ENCODE measurements around the gene ECHS1.
"Not testable (repeated sequence)": the region's sequence is repeated elsewhere in the genome, so short reads cannot be mapped to it uniquely, and the experiment has no call there.

The ECHS1 gene

DNA sequence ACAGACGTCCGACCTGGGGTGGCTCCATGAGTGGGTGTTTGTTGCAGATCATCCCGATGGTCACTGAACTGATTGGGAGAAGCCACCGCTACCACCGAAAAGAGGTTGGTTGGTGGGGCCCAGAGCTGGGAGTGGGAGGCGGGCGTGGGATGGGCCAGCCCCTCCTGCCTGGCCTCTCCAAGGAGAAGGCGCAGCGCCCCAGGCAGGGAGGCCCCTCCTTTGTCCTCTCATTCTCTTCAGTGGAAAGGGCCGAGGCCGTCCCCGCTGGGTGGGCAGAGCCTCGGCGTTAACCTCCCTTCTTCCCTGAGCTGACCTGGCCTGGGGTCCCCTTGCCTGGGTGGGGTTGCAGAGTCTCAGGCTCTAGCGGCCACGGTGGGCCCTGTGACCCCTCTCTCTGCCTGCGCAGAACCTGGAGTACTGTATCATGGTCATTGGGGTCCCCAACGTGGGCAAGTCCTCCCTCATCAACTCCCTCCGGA lies 26.0 kb upstream of the ECHS1 start:
- no peak for DNase-seq (ENCODE audit: low read depth)

DNA sequence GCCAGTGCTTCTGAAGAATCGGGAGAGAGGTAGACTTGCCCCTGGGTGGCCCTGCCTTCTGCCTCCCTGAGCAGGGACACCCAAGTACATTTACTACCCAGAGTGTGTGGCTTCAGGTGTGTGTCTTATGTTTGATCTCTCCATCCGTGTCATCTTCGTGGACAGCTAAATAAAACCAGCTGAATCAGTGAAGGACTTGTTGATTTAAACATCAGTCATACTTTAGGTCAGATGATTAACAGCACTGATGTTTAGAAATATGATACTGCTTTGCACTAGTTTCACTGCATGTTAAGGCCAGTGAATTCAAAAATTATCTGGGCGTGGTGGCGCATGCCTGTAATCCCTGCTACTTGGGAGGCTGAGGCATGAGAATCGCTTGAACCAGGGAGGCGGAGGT lies 24.8 kb upstream of the ECHS1 start:
- DNase-seq (ENCODE audit: low read depth) = no peak

DNA sequence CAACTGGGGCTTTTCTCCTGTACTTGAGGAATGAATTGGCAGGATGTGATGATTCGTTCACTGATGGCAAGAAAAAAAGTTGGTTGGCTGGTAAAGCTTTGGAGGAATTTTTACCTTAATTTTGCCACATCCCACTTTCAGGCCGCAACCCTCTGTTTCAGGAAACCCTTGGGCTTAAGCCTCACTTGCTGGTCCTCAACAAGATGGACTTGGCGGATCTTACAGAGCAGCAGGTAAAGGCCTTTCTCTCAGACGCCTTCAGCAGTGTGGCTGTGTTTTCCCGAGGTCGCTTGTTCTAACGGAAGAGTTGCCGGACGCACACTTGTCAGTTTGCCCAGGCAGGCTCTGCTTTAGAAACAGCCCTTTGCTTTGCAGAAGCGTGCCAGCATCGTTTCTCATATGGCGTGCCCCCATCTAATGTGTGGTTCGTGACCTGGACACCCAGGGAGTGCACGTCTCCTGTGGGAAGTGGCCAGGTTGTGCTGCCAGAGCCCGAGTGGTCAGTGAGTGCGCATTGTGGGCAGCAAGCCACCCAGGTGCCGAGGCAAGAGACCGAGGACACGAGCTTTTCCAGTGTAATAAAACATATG lies 23.0 kb upstream of the ECHS1 start:
- DNase-seq (ENCODE audit: low read depth) = no peak

DNA sequence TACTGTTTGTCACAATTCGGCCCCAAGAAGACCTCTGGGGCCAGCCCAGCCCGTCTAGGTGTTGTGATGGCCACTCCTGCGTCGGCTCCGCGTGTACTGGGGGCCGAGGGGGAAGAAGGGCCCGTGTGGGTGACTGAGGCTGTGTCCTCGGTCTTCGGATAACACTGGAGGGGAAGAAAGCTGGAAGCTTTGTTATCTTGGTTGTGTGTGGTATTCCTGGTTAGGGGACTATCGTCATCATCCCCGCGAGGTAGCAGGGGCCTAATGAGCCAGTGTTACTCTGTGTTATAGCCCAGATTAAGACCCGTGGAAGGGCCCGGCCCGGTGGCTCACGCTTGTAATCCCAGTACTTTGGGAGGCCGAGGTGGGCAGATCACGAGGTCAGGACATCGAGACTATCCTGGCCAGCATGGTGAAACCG lies 21.7 kb upstream of the ECHS1 start:
- DNase-seq (ENCODE audit: low read depth) = peak; percentile 6

DNA sequence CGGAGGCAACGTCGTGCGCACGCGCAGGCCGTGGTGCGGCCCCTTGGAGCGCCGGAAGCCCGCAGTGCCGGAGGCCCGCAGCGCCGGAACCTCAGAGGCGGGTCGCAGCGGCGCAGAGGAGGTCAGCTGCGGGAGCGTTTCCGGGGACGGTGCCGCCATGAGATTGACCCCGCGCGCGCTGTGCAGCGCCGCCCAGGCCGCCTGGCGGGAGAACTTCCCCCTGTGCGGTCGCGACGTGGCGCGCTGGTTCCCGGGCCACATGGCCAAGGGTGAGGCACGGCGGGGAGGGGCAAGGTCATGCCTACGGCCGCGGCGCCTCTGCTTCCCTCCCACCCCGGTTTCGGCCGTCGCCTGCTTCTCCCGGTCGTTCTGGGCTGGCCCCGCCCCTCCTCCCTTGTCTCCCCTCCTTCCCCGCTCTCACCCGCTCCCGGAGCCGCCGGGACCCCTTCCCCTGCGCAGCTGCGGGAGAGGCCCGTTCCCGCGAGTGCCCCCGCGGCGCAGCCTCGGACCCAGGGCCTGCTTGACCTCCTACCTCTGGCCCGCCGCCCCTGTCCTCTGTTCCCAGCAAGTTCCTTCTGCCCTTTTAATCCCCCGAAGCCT lies 21.0 kb upstream of the ECHS1 start, which contains the start of gene MTG1:
TSS of gene MTG1 (plus strand) at position 94 of the 600 bp plus-strand sequence. CDS start at position 158, 64 bp downstream.
- peak; percentile 85 for DNase-seq (ENCODE audit: low read depth)

DNA sequence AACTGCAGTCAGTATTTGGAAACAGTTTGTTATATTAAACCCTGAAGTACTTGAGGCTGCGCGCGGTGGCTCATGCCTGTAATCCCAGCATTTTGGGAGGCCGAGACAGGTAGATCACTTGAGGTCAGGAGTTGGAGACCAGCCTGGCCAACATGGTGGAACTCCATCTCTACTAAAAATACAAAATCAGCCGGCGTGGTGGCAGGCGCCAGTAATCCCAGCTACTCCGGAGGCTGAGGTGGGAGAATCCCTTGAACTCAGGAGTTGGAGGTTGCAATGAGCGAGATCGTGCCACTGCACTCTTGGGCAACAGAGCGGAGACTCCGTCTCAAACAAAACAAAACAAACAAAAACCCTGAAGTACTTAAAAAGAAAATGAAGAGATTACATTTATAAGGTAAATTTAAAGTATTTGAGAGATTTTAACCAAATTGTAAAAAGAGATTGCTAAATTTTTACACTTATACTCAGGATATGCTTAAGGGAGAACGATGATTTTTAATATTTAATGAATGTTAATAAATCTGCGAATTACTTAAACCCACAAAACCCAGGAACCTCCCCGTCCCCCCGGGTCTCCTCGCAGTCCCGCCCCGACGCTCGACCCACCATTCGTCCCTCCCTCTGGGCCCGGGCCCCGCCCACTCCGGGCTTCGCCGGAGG lies 20.4 kb upstream of the ECHS1 start:
- peak; percentile 21 for DNase-seq (ENCODE audit: low read depth)

DNA sequence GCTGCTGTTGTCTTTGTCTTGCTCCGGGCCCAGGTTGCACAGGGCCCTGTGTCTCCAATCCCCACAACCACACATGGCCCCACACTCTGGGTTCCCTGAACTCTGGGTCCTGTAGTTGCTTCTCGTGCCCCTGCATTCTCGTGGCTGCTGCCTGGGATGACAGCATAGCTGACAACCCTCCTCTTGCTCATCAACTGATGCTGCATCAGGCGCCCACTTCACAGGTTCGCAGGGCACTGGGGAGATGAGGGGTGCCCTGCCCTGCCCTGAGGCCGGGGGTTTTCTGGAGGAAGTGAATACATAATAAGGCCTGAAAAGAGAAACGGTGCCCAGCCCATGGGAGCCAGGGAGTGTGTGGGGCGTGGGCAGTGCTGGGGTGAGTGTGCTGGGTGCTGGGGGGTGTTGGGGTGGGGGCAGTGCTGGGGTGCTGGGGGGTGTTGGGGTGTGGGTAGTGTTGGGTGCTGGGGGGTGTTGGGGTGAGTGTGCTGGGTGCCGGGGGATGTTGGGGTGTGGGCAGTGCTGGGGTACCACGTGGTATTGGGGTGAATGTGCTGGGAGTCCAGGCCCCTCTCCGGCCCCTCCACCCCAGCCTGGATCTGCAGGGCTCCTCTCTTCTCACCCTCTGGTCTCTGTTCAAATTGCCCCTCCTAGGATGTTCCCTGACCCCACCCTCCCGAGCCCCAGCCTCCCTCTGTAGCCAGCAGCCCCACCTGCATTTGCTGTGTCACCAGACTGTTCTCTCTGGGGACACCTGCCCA lies 18.8 kb upstream of the ECHS1 start:
- DNase-seq (ENCODE audit: low read depth) = no peak

DNA sequence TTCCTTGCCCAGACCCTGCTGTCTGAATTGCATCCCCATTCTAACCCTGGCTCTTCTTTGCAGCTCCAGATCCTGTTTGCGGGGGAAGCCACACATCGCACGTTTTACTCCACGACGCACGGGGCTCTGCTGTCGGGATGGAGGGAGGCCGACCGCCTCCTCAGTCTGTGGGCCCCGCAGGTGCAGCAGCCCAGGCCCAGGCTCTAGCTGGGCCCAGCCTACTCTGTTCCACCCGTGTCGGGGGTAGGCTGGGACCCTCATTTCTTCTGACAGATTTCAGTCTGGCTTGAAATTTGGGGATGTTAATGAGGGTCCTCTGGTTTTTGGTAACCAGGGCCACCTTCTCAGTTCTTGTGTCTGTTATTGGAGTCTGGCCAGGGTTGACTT lies 18.1 kb upstream of the ECHS1 start:
- no peak for DNase-seq (ENCODE audit: low read depth)

DNA sequence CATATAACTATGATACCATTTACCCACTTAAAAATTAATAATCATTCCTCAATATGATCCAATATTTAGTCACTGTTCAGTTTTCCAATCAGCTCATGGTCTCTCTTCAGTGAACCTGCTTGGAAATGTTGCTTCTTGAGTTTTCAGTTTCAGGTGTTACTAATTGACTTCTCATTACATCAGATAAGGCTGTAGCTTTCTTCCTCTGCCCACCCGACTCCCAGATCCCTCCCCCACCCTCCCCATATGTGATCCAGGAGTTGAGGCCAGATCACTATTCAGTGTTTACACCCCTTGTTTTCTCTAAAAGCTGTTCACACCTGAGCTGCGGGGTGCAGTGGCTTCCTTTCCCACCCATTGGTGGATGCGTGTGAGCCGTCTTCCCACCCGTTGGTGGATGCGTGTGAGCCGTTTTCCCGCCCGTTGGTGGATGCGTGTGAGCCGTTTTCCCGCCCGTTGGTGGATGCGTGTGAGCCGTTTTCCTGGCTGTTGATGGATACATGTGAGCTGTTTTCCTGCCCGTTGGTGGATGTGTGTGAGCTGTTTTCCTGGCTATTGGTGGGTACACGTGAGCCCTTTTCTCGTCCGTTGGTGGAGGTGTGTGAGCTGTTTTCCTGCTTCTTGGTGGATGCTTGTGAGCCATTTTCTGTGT lies 17.6 kb upstream of the ECHS1 start:
- no peak for DNase-seq (ENCODE audit: low read depth)

DNA sequence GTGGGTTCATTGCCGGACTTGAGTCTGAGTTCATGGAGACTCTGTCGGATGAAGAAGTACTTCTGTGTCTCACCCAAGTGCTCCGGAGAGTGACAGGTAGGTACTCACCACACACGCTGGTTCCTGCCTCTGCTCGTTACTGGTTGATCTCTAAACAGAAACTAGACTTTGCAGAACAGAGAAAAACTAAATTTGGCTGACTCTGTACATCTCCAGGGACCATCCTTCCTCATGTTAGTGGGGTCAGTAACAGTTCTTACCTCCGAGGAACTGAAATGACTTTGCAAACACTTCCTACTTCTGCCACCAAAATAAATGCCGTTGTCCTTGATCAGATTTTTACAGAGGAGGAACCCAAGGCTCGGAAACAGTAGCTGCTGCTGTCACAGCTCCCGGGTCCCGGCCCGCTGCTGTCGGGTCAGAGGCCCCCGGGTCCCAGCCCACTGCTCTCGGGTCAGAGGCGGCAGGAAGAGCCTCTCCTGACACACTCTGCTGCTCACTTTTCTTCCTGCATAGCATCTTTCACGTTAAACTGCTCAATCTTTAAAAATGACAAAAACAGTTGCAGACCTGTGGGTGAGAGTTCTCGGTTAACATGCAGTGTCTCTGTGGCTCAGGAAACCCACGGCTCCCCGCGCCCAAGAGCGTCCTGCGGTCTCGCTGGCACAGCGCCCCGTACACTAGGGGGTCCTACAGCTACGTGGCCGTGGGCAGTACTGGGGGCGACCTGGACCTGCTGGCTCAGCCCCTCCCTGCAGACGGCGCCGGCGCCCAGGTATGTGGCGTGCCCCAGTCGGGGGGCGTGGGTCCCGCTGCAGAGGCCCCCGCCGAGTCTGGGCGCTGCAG lies 16.0 kb upstream of the ECHS1 start:
- no peak for DNase-seq (ENCODE audit: low read depth)

DNA sequence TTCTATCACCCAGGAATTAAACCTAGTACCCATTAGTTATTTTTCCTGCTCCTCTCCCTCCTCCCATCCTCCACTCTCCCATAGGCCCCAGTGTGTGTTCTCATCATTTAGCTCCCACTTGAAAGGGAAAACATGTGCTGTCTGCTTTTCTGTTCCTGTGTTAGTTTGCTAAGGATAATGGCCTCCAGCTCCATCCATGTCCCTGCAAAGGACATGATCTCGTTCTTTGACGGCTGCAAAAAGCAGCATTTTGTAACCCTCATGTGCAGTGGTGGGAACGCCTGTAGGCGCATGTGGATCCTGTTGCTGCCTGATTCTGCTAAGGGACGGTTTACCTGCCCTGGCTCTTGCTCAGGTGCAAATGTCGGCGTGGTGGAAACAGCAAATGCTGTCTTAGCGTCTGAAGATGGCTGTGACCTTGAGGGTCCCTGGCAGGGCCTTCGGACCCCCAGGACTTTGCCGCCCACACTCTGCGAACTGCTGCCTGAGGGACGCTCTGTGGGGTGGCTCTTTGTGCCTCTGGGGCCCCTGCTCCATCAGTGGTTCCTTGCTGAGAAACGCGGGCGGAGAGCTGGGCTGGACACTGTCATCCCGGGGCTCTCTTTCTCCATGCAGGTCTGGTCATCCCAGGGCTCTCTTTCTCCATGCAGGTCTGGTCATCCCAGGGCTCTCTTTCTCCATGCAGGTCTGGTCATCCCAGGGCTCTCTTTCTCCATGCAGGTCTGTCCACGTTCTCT lies 15.2 kb upstream of the ECHS1 start:
- DNase-seq (ENCODE audit: low read depth) = no peak

DNA sequence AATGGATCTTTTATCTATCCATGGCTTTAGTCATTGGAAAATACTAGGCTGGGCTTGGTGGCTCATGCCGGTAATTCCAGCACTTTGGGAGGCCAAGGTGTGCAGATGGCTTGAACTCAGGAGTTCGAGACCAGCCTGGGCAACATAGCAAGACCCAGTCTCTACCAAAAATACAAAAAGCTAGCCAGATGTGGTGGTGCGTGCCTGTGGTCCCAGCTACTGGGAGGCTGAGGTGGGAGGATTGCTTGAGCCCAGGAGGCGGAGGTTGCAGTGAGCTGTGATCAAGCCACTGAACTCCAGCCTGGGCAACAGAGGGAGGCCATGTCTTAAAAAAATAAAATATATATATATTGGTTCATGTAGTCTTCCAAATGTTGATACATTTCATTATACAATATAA lies 13.8 kb upstream of the ECHS1 start:
- DNase-seq (ENCODE audit: low read depth) = not testable (repeated sequence)

DNA sequence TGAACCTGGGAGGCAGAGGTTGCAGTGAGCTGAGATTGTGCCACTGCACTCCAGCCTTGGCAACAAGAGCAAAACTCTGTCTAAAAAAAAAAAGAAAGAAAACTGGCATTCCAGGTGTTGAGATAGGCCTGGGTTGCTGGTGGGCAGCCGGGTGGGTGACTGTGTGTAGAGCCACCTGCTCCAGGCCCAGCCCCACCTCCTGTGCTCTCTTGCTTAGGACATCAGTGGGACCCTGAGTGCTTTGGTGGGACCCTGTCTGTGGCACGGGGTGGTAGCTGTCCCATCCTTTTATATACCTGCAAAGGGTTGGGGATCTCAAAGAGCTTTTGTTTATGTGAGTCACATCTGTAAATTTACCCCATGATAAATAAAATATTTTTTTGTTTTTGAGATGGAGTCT lies 12.1 kb upstream of the ECHS1 start:
- DNase-seq (ENCODE audit: low read depth) = no peak

DNA sequence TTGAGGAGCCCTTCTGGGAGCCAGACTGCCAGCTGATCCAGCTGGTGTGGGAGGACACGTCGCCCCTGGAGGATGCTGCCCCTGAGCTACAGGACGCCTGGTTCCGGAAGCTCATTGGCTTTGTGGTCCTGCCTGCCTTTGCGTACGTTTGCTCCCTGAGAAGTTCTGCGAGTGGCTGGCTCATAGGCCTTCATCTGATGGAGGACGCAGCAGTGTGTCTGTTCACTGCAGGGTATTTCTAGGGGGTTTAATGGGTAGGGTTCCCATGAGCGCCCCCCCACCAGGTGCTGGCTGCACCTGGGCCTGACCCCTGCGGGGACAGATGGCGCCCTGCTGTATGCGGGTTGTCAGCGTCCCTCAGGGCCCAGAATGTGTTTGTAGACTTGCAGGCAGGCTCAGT lies 10.9 kb upstream of the ECHS1 start:
- DNase-seq (ENCODE audit: low read depth) = no peak

DNA sequence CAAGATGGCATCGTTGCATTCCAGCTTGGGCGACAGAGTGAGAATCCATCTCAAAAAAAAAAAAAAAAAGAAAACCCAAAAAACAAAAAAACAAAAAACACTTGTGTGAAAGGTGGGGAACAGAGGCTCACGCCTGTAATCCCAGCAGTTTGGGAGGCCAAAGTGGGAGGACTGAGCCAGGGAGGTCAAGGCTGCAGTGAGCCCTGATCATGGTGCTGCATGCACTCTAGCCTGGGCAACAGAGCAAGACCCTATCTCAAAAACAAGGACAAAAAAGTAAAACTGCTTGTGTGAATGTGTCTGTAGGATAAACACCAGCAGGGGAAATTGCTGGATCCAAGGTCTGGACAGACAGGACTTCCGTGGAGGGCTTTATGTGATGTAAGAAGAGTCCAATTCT lies 10.4 kb upstream of the ECHS1 start:
- no peak for DNase-seq (ENCODE audit: low read depth)

DNA sequence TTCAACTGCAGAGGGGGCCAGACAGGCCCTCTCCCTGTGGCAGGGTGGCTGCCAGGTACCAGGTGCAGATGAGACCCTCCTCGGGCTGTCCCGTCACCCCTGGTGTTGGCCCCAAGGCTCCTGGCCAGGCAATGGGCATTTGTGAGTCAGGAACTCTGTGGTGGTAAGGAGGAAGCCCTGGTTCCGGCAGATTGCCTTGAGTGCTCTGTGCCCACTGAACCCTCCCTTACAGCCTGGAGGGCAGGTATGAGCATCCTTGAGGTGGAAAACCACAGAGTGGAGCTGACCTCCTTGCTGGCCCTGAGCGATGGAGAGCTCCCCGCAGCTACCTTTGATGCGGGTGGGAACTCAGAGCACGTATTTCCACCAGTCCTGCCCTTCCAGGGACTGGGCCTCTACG lies 7.9 kb upstream of the ECHS1 start:
- DNase-seq (ENCODE audit: low read depth) = no peak

DNA sequence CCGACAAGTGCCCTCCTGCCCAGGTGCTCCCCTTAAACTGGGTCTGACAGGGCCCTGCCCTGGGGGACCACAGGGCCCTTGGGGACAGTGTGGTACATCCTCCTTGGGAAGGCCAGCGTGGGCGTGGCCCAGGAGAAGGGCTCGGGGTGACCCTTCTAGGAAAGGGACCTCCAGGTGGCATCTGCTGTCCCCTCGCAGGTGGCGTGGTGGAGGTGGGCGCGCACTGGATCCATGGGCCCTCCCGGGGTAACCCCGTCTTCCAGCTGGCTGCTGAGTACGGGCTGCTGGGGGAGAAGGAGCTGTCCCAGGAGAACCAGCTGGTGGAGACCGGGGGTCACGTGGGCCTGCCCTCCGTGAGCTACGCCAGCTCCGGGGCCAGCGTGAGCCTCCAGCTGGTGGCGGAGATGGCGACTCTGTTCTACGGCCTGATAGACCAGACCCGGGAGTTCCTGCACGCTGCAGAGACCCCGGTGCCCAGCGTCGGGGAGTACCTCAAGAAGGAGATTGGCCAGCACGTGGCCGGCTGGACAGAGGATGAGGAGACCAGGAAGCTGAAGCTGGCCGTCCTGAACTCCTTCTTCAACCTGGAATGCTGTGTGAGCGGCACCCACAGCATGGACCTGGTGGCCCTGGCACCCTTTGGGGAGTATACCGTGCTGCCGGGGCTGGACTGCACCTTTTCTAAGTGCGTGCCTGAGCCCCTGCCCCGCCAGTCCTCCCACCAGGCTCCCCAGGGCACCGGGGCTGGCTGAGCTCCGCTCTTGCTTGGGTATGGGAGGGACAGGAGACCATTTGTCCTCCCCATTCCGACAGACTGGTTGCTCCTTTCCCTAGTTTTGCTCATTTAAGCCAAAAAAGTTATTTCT lies 6.9 kb upstream of the ECHS1 start:
- no peak for DNase-seq (ENCODE audit: low read depth)

DNA sequence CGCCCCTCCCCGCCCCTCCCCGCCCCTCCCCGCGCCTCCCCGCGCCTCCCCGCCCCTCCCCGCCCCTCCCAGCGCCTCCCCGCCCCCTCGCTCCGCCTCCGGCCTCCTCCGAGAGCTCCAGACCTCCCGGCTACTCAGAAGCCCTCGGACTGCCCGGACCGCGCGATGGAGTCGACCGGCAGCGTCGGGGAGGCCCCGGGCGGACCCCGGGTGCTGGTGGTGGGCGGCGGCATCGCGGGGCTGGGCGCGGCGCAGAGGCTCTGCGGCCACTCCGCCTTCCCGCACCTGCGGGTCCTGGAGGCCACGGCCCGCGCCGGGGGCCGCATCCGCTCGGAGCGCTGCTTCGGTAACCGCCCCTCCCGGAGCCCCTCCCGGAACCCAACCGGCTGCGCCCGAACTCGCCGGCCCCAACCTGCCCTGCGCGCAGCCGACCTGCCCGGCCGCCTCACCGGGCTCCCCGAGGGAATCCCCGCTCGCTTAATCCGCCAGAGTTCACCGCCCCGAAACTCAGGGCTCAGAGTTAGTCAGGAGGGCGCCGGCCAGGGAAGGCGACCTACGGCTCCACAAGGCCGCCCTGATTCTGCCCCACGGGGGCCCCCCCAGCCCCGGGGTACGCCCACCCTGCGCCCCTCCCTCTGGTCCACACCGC lies 6.1 kb upstream of the ECHS1 start, which contains the start of gene PAOX:
TSS of gene PAOX (plus strand) at position 111 of the 649 bp plus-strand sequence. CDS start at position 166, 55 bp downstream.
- peak; percentile 51 for DNase-seq (ENCODE audit: low read depth)
